H1 (cell line): ENCODE results near the gene TRAF3IP3. TPM values are rescaled to one million over a fixed set of nuclear protein-coding genes. Genes with fewer than 3 reads are reported as not detected.

Experiments
- CEBPB ChIP-seq: IDR thresholded peaks from 2 replicates; pipeline ENCODE4 v1.6.1; 2012; ENCODE audit warnings: low read depth, low read length
- EZH2 ChIP-seq: fragments of 200-600 bp; sonication (generic); IDR thresholded peaks from 2 replicates; pipeline ENCODE4 v1.7.1; 2012; ENCODE audit warnings: low read depth, mild to moderate bottlenecking, moderate library complexity, low read length, inconsistent platforms; ENCODE audit not compliant: severe bottlenecking
- MAFK ChIP-seq: IDR thresholded peaks from 2 replicates; pipeline ENCODE4 v1.6.1; 2012; ENCODE audit warnings: low read depth, mild to moderate bottlenecking, improper control_type of control experiment, low read length
- TCF12 ChIP-seq: IDR thresholded peaks from 2 replicates; pipeline ENCODE4 v1.6.1; 2011; ENCODE audit warnings: low read depth, mild to moderate bottlenecking, low read length
- TEAD4 ChIP-seq: IDR thresholded peaks from 2 replicates; pipeline ENCODE4 v1.6.1; 2012; ENCODE audit warnings: low read depth, low read length, inconsistent platforms, mixed read lengths
- ZNF274 ChIP-seq: IDR thresholded peaks from 2 replicates; pipeline ENCODE4 v1.7.0; 2012; ENCODE audit warnings: low read length, borderline replicate concordance; ENCODE audit errors: extremely low read depth
- polyA plus RNA-seq, 7 experiments: library from polyadenylated mRNA; depleted of rRNA in 3 of 7; stranded (reverse) in 5 of 7; unstranded in 2 of 7; fragments of >200 nt in 5 of 7; fragments of 200-250 nt in 2 of 7; gene quantifications; 1 replicate in 5 of 7; 2 replicates in 1 of 7; 4 replicates in 1 of 7; pipeline versions ENCODE4 v1.2.1 to v1.2.3, GENCODE V29; 2011 to 2013; ENCODE audit warnings: missing spikeins in 2 of 7, mixed read lengths in 2 of 7
- total RNA-seq: library from RNA; stranded (reverse); fragmentation: NEBNext Ultra II Directional; extraction: Animal tissue kit (Norgen Biotek cat#: 25700); gene quantifications from 2 replicates; pipeline ENCODE4 v1.2.1, GENCODE V29; 2021

The TRAF3IP3 gene
- total and polyA plus RNA-seq, 2 of the 8 experiments (the other 6 are each of a cell fraction or from before 2014, with no cell fraction given): not detected

GRCh38 chr1:209733409-209734192 lies 22.3 kb upstream of the TRAF3IP3 start (continued):
- no peak for TF ChIP-seq EZH2
- TF ChIP-seq TEAD4: no peak
- TF ChIP-seq ZNF274: no peak
- TF ChIP-seq MAFK: no peak
- TF ChIP-seq TCF12: no peak
- no peak for TF ChIP-seq CEBPB
